Naive B cell (primary cell): Measurements from ENCODE around the gene PDLIM5. TPM values are rescaled to one million over a fixed set of nuclear protein-coding genes. Genes with fewer than 3 reads are reported as not detected.

Source experiments
- ATAC-seq, 2 donors: fragments of 150-1000 bp; cut with Tn5 transposase; 2 replicates each; pipeline ENCODE4 v1.10.0; 2021; ENCODE audit warnings: low read depth in 2 of 2, mild to moderate bottlenecking in 2 of 2, moderate library complexity in 2 of 2
- DNase-seq: peaks from one replicate; pipeline ENCODE4 v3.0.0; 2022
- H3K27ac Mint-ChIP-seq, 6 donors: one replicate each; pipeline ENCODE4 v1.8.0; 2020 to 2022; ENCODE audit warnings: mild to moderate bottlenecking in 6 of 6, mixed read lengths in 6 of 6, moderate library complexity in 5 of 6, inconsistent platforms in 2 of 6
- H3K27me3 Mint-ChIP-seq, 3 donors: one replicate each; pipeline ENCODE4 v1.8.0; 2021 to 2022; ENCODE audit warnings: mixed read lengths in 3 of 3, mild to moderate bottlenecking in 1 of 3
- H3K36me3 Mint-ChIP-seq, 2 donors: one replicate each; pipeline ENCODE4 v1.8.0; 2020 to 2022; ENCODE audit warnings: mixed read lengths in 2 of 2, inconsistent platforms in 1 of 2, mild to moderate bottlenecking in 1 of 2
- H3K4me1 Mint-ChIP-seq, 3 donors: one replicate each; pipeline ENCODE4 v1.8.0; 2020 to 2022; ENCODE audit warnings: mixed read lengths in 3 of 3, inconsistent platforms in 1 of 3, mild to moderate bottlenecking in 1 of 3, moderate library complexity in 1 of 3
- H3K4me3 Mint-ChIP-seq, 8 donors: one replicate each; pipeline ENCODE4 v1.8.0; 2020 to 2022; ENCODE audit warnings: mild to moderate bottlenecking in 8 of 8, mixed read lengths in 8 of 8, moderate library complexity in 8 of 8, inconsistent platforms in 2 of 8
- H3K9me3 Mint-ChIP-seq, 7 donors: one replicate each; pipeline ENCODE4 v1.8.0; 2020 to 2022; ENCODE audit warnings: mixed read lengths in 7 of 7, mild to moderate bottlenecking in 5 of 7, inconsistent platforms in 2 of 7, moderate library complexity in 1 of 7
- polyA plus RNA-seq, 6 donors: library from polyadenylated mRNA; unstranded; fragments of 300-500 nt; fragmentation: Illumina TruSeq; gene quantifications; one replicate each; pipeline ENCODE4 v1.2.3, GENCODE V29; 2021; ENCODE audit warnings: low read depth in 6 of 6

The PDLIM5 gene
- polyA plus RNA-seq, 6 donors from 2014 or later, result 33.4 to 47.3 (median 41.1) TPM

- Mint-ChIP-seq H3K4me3 (no peak overlapping the region), H3K27ac (no peak overlapping the region), H3K4me1 (peaks cover 18 to 24% (median 21%) of the 10 kb centered on the region in 3 donors), H3K36me3 (peaks cover 0 to 9% of the 10 kb centered on the region in 2 donors), H3K9me3 (peaks cover 0 to 5% (median 0%) of the 10 kb centered on the region in 7 donors), H3K27me3 (no peaks in the 10 kb centered on the region)
- DNase-seq (no peak), ATAC-seq (no peak)
Observed at GRCh38 chr4:94517492-94517891, 65.8 kb downstream of the PDLIM5 start.

- no peak for DNase-seq
- Mint-ChIP-seq H3K36me3 (no peaks in the 10 kb centered on the region), H3K27ac (no peak overlapping the region), H3K4me3 (peak overlapping the region in 1 of 8 donors; percentile 0), H3K27me3 (no peaks in the 10 kb centered on the region), H3K9me3 (no peaks in the 10 kb centered on the region), H3K4me1 (peaks cover 18 to 24% (median 21%) of the 10 kb centered on the region in 3 donors)
- no peak for ATAC-seq
Observed at GRCh38 chr4:94519019-94519418, 67.3 kb downstream of the PDLIM5 start.

GRCh38 chr4:94519925-94520789 is 68.4 kb downstream of the PDLIM5 start:
- H3K4me3 Mint-ChIP-seq, result peak overlapping the region in 6 of 8 donors; percentile 22 to 68 (median 40)
- no peaks in the 10 kb centered on the region for H3K27me3 Mint-ChIP-seq
- peak; percentile 54 to 67 for ATAC-seq
- DNase-seq, result no peak
- H3K4me1 Mint-ChIP-seq, result peaks cover 18 to 24% (median 21%) of the 10 kb centered on the region in 3 donors
- H3K36me3 Mint-ChIP-seq, result no peaks in the 10 kb centered on the region
- no peak overlapping the region for H3K27ac Mint-ChIP-seq
- H3K9me3 Mint-ChIP-seq, result no peaks in the 10 kb centered on the region

- peak overlapping the region in 1 of 6 donors; percentile 49 for H3K27ac Mint-ChIP-seq
- peaks cover 20 to 24% (median 21%) of the 10 kb centered on the region in 3 donors for H3K4me1 Mint-ChIP-seq
- H3K27me3 Mint-ChIP-seq, result no peaks in the 10 kb centered on the region
- H3K4me3 Mint-ChIP-seq, result no peak overlapping the region
- DNase-seq (no peak), ATAC-seq (no peak)
- H3K9me3 Mint-ChIP-seq, result no peaks in the 10 kb centered on the region
- peaks cover 3 to 9% of the 10 kb centered on the region in 2 donors for H3K36me3 Mint-ChIP-seq
Observed at GRCh38 chr4:94523033-94523580, 71.4 kb downstream of the PDLIM5 start.

- H3K27ac Mint-ChIP-seq, result no peak overlapping the region
- ATAC-seq (no peak), DNase-seq (no peak)
- peaks cover 4 to 11% of the 10 kb centered on the region in 2 donors for H3K36me3 Mint-ChIP-seq
- H3K4me1 Mint-ChIP-seq, result peaks cover 20 to 23% (median 21%) of the 10 kb centered on the region in 3 donors
- no peaks in the 10 kb centered on the region for H3K9me3 Mint-ChIP-seq
- no peak overlapping the region for H3K4me3 Mint-ChIP-seq
- H3K27me3 Mint-ChIP-seq, result no peaks in the 10 kb centered on the region
Observed at GRCh38 chr4:94523617-94524016, 71.9 kb downstream of the PDLIM5 start.

GRCh38 chr4:94525993-94526728 is 74.4 kb downstream of the PDLIM5 start:
- no peak for ATAC-seq
- H3K36me3 Mint-ChIP-seq, result peaks cover 4 to 11% of the 10 kb centered on the region in 2 donors
- peaks cover 0 to 3% (median under 1%) of the 10 kb centered on the region in 3 donors for H3K4me1 Mint-ChIP-seq
- no peaks in the 10 kb centered on the region for H3K27me3 Mint-ChIP-seq
- no peak for DNase-seq
- no peak overlapping the region for H3K27ac Mint-ChIP-seq
- no peak overlapping the region for H3K4me3 Mint-ChIP-seq
- no peaks in the 10 kb centered on the region for H3K9me3 Mint-ChIP-seq

GRCh38 chr4:94527556-94528233 is 76.0 kb downstream of the PDLIM5 start:
- no peaks in the 10 kb centered on the region for H3K9me3 Mint-ChIP-seq
- H3K36me3 Mint-ChIP-seq, result peaks cover 4 to 19% of the 10 kb centered on the region in 2 donors
- DNase-seq (no peak), ATAC-seq (no peak)
- H3K27ac Mint-ChIP-seq, result no peak overlapping the region
- H3K4me3 Mint-ChIP-seq, result no peak overlapping the region
- no peaks in the 10 kb centered on the region for H3K27me3 Mint-ChIP-seq
- H3K4me1 Mint-ChIP-seq, result peaks cover 2 to 7% (median 2%) of the 10 kb centered on the region in 3 donors

GRCh38 chr4:94528792-94529451 is 77.2 kb downstream of the PDLIM5 start:
- DNase-seq (no peak), ATAC-seq (no peak)
- Mint-ChIP-seq H3K27me3 (no peaks in the 10 kb centered on the region), H3K27ac (peak overlapping the region in 1 of 6 donors; percentile 5), H3K4me1 (peaks cover 8 to 12% (median 10%) of the 10 kb centered on the region in 3 donors), H3K4me3 (no peak overlapping the region), H3K36me3 (peaks cover 4 to 19% of the 10 kb centered on the region in 2 donors), H3K9me3 (no peaks in the 10 kb centered on the region)

GRCh38 chr4:94530073-94530472 is 78.3 kb downstream of the PDLIM5 start:
- peaks cover 15 to 22% (median 19%) of the 10 kb centered on the region in 3 donors for H3K4me1 Mint-ChIP-seq

GRCh38 chr4:94531991-94532789 is 80.4 kb downstream of the PDLIM5 start:
- no peak for DNase-seq
- H3K9me3 Mint-ChIP-seq, result no peaks in the 10 kb centered on the region
- H3K36me3 Mint-ChIP-seq, result peaks cover 4 to 19% of the 10 kb centered on the region in 2 donors
- no peak overlapping the region for H3K4me3 Mint-ChIP-seq
- H3K27ac Mint-ChIP-seq, result peak overlapping the region in 1 of 6 donors; percentile 24
- H3K4me1 Mint-ChIP-seq, result peaks cover 25 to 27% (median 26%) of the 10 kb centered on the region in 3 donors
- no peak for ATAC-seq
- H3K27me3 Mint-ChIP-seq, result no peaks in the 10 kb centered on the region

More at GRCh38 chr4:94530073-94530472, 78.3 kb downstream of the PDLIM5 start:
- no peak overlapping the region for H3K27ac Mint-ChIP-seq
- no peak for DNase-seq
- no peaks in the 10 kb centered on the region for H3K9me3 Mint-ChIP-seq
- H3K4me3 Mint-ChIP-seq, result no peak overlapping the region
- peaks cover 4 to 19% of the 10 kb centered on the region in 2 donors for H3K36me3 Mint-ChIP-seq
- no peak for ATAC-seq
- no peaks in the 10 kb centered on the region for H3K27me3 Mint-ChIP-seq

GRCh38 chr4:94533405-94534223 is 81.9 kb downstream of the PDLIM5 start:
- H3K27me3 Mint-ChIP-seq, result no peaks in the 10 kb centered on the region
- peak overlapping the region in 2 of 8 donors; percentile 5 to 12 for H3K4me3 Mint-ChIP-seq
- DNase-seq, result no peak
- ATAC-seq, result no peak
- peak overlapping the region in 3 of 6 donors; percentile 0 to 87 (median 16) for H3K27ac Mint-ChIP-seq
- H3K4me1 Mint-ChIP-seq, result peaks cover 23 to 27% (median 25%) of the 10 kb centered on the region in 3 donors
- no peaks in the 10 kb centered on the region for H3K9me3 Mint-ChIP-seq
- H3K36me3 Mint-ChIP-seq, result peaks cover 0 to 7% of the 10 kb centered on the region in 2 donors
